GM19035 (cell line): ENCODE results near the gene NT5C1A.

ENCODE experiments used
- ATAC-seq: cut with Tn5 transposase; IDR thresholded peaks from one replicate; pipeline ENCODE4 v1.9.1; 2021; ENCODE audit not compliant: unreplicated experiment

NT5C1A gene

GRCh38 chr1:39663559-39663958, 8.3 kb downstream of the NT5C1A start:
- ATAC-seq = no peak

GRCh38 chr1:39662861-39663260, 9.0 kb downstream of the NT5C1A start:
- ATAC-seq = no peak

- ATAC-seq = no peak
Observed at GRCh38 chr1:39659538-39659937, 12.4 kb downstream of the NT5C1A start.

- no peak for ATAC-seq
Observed at GRCh38 chr1:39659110-39659509, 12.8 kb downstream of the NT5C1A start.

- ATAC-seq = no peak
Observed at GRCh38 chr1:39657923-39658485, 13.9 kb downstream of the NT5C1A start.

- no peak for ATAC-seq
Observed at GRCh38 chr1:39657402-39657801, 14.5 kb downstream of the NT5C1A start.

- no peak for ATAC-seq
Observed at GRCh38 chr1:39656391-39656790, 15.5 kb downstream of the NT5C1A start.

- ATAC-seq = no peak
Observed at GRCh38 chr1:39655578-39656268, 16.2 kb downstream of the NT5C1A start.

GRCh38 chr1:39654291-39654690, 17.6 kb downstream of the NT5C1A start:
- no peak for ATAC-seq

GRCh38 chr1:39653546-39654031, 18.3 kb downstream of the NT5C1A start:
- no peak for ATAC-seq

- ATAC-seq = no peak
Observed at GRCh38 chr1:39652554-39652953, 19.4 kb downstream of the NT5C1A start.

GRCh38 chr1:39652105-39652504, 19.8 kb downstream of the NT5C1A start:
- ATAC-seq = no peak

- ATAC-seq = no peak
Observed at GRCh38 chr1:39650431-39650830, 21.5 kb downstream of the NT5C1A start.

- ATAC-seq = no peak
Observed at GRCh38 chr1:39649636-39650185, 22.2 kb downstream of the NT5C1A start.

- ATAC-seq = no peak
Observed at GRCh38 chr1:39648496-39648895, 23.4 kb downstream of the NT5C1A start.

- no peak for ATAC-seq
Observed at GRCh38 chr1:39647247-39647646, 24.7 kb downstream of the NT5C1A start.

GRCh38 chr1:39646232-39647081, 25.4 kb downstream of the NT5C1A start:
- ATAC-seq = no peak

- ATAC-seq = no peak
Observed at GRCh38 chr1:39645411-39646043, 26.4 kb downstream of the NT5C1A start.

- ATAC-seq = no peak
Observed at GRCh38 chr1:39643705-39644104, 28.2 kb downstream of the NT5C1A start.

GRCh38 chr1:39642796-39643195, 29.1 kb downstream of the NT5C1A start:
- no peak for ATAC-seq

GRCh38 chr1:39640861-39641260, 31.0 kb downstream of the NT5C1A start:
- no peak for ATAC-seq
